HEK293 (cell line): ENCODE measurements around the gene CDC14A.

Source experiments
- CTCF ChIA-PET: fragments of 350-600 bp; formaldehyde crosslinking; extraction: SDS; loops from one replicate; lab custom pipeline; 2021; ENCODE audit warnings: antibody characterized with exemption; lab: Yijun Ruan, JAX
- POLR2A ChIA-PET: fragments of 300-600 bp; formaldehyde crosslinking; extraction: SDS; loops from one replicate; lab custom pipeline; 2020; ENCODE audit warnings: antibody characterized with exemption, inconsistent platforms; lab: Yijun Ruan, JAX
- H3K27ac ChIP-seq: fragments of 200-500 bp; sonication (Bioruptor generic); 2 replicates; pipeline ENCODE4 v1.5.1; 2014; ENCODE audit warnings: low read depth, low read length, control low read depth, inconsistent platforms; ENCODE audit errors: extremely low read depth
- H3K36me3 ChIP-seq, 2 experiments: fragments of 200-500 bp in 1 of 2; sonication (Bioruptor generic) in 1 of 2; 1 replicate in 1 of 2; 2 replicates in 1 of 2; pipeline ENCODE4 v1.5.1; 2014 to 2017; ENCODE audit warnings: inconsistent platforms in 2 of 2, low read length in 2 of 2; ENCODE audit not compliant: control insufficient read depth in 2 of 2, insufficient read depth in 1 of 2
- H3K4me1 ChIP-seq: fragments of 200-500 bp; sonication (Bioruptor generic); 2 replicates; pipeline ENCODE4 v1.5.1; 2014; ENCODE audit warnings: mild to moderate bottlenecking, low read length, inconsistent platforms; ENCODE audit not compliant: control insufficient read depth, insufficient read depth
- H3K4me3 ChIP-seq: 2 replicates; pipeline ENCODE4 v1.5.1; 2011; ENCODE audit warnings: low read depth, mild to moderate bottlenecking, control low read depth, low read length, moderate library complexity
- H3K9me3 ChIP-seq: fragments of 200-500 bp; sonication (Bioruptor generic); 2 replicates; pipeline ENCODE4 v1.5.1; 2014; ENCODE audit warnings: low read depth, low read length, inconsistent platforms; ENCODE audit not compliant: control insufficient read depth, insufficient read depth
- EGR2 ChIP-seq: fragments of 450-650 bp; formaldehyde crosslinking; IDR thresholded peaks from 2 replicates; pipeline ENCODE4 v1.5.1; 2016; ENCODE audit warnings: low read depth, missing biosample characterization, missing genetic modification characterization
- ELK4 ChIP-seq: IDR thresholded peaks from 2 replicates; pipeline ENCODE4 v1.6.1; 2011; ENCODE audit warnings: mild to moderate bottlenecking, low read depth, low read length, borderline replicate concordance
- GLIS2 ChIP-seq: fragments of 450-650 bp; formaldehyde crosslinking; IDR thresholded peaks from 2 replicates; pipeline ENCODE4 v1.5.1; 2016; ENCODE audit warnings: missing biosample characterization, missing genetic modification characterization
- HOXA7 ChIP-seq: sonication (generic); formaldehyde crosslinking; IDR thresholded peaks from 2 replicates; pipeline ENCODE4 v1.8.1; 2022; ENCODE audit warnings: missing genetic modification reagents, borderline replicate concordance
- SCRT2 ChIP-seq: fragments of 450-650 bp; formaldehyde crosslinking; IDR thresholded peaks from 2 replicates; pipeline ENCODE4 v1.5.1; 2016; ENCODE audit warnings: missing biosample characterization, missing genetic modification characterization
- SP2 ChIP-seq: fragments of 450-650 bp; formaldehyde crosslinking; IDR thresholded peaks from 2 replicates; pipeline ENCODE4 v1.5.1; 2016; ENCODE audit warnings: missing biosample characterization, missing genetic modification characterization
- SP3 ChIP-seq: fragments of 450-650 bp; formaldehyde crosslinking; IDR thresholded peaks from 2 replicates; pipeline ENCODE4 v1.5.1; 2016; ENCODE audit warnings: missing biosample characterization, missing genetic modification characterization
- ZEB2 ChIP-seq: fragments of 450-650 bp; formaldehyde crosslinking; IDR thresholded peaks from 2 replicates; pipeline ENCODE4 v1.5.1; 2016; ENCODE audit warnings: missing biosample characterization, missing genetic modification characterization
- ZNF16 ChIP-seq: fragments of 450-650 bp; formaldehyde crosslinking; IDR thresholded peaks from 2 replicates; pipeline ENCODE4 v1.5.1; 2016; ENCODE audit warnings: low read depth, missing biosample characterization, missing genetic modification characterization
- ZNF248 ChIP-seq: fragments of 450-650 bp; formaldehyde crosslinking; IDR thresholded peaks from 2 replicates; pipeline ENCODE4 v1.5.1; 2017; ENCODE audit warnings: missing biosample characterization, missing genetic modification characterization
- ZNF335 ChIP-seq: fragments of 450-650 bp; formaldehyde crosslinking; conservative IDR thresholded peaks from 2 replicates; pipeline ENCODE4 v1.5.1; 2016; ENCODE audit warnings: missing biosample characterization, missing genetic modification characterization
- ZNF341 ChIP-seq: fragments of 450-650 bp; formaldehyde crosslinking; IDR thresholded peaks from 2 replicates; pipeline ENCODE4; 2016; ENCODE audit warnings: low read depth, missing biosample characterization, missing genetic modification characterization
- ZNF350 ChIP-seq: fragments of 450-650 bp; formaldehyde crosslinking; IDR thresholded peaks from 2 replicates; pipeline ENCODE4 v1.5.0; 2017; ENCODE audit warnings: missing biosample characterization, mild to moderate bottlenecking, missing genetic modification characterization
- ZNF366 ChIP-seq: fragments of 450-650 bp; formaldehyde crosslinking; conservative IDR thresholded peaks from 2 replicates; pipeline ENCODE4 v1.5.1; 2016; ENCODE audit warnings: missing biosample characterization, missing genetic modification characterization
- ZNF394 ChIP-seq: fragments of 450-650 bp; formaldehyde crosslinking; IDR thresholded peaks from 2 replicates; pipeline ENCODE4 v1.5.1; 2016; ENCODE audit warnings: missing biosample characterization, missing genetic modification characterization, mild to moderate bottlenecking, moderate library complexity, borderline replicate concordance
- ZNF426 ChIP-seq: fragments of 450-650 bp; formaldehyde crosslinking; IDR thresholded peaks from 2 replicates; pipeline ENCODE4 v1.5.1; 2017; ENCODE audit warnings: missing biosample characterization, missing genetic modification characterization, mild to moderate bottlenecking, inconsistent platforms, moderate library complexity
- ZNF433 ChIP-seq: fragments of 450-650 bp; formaldehyde crosslinking; IDR thresholded peaks from 2 replicates; pipeline ENCODE4 v1.5.1; 2016; ENCODE audit warnings: missing biosample characterization, missing genetic modification characterization, low read depth
- ZNF473 ChIP-seq: fragments of 450-650 bp; formaldehyde crosslinking; IDR thresholded peaks from 2 replicates; pipeline ENCODE4 v1.5.1; 2017; ENCODE audit warnings: missing biosample characterization, missing genetic modification characterization
- ZNF544 ChIP-seq: fragments of 450-650 bp; formaldehyde crosslinking; IDR thresholded peaks from 2 replicates; pipeline ENCODE4 v1.5.0; 2017; ENCODE audit warnings: missing biosample characterization, missing genetic modification characterization
- ZNF561 ChIP-seq: fragments of 450-650 bp; IDR thresholded peaks from 2 replicates; pipeline ENCODE4 v1.5.1; 2018; ENCODE audit warnings: missing biosample characterization, missing genetic modification characterization, borderline replicate concordance
- ZNF623 ChIP-seq: fragments of 450-650 bp; formaldehyde crosslinking; IDR thresholded peaks from 2 replicates; pipeline ENCODE4 v1.5.1; 2016; ENCODE audit warnings: missing biosample characterization, missing genetic modification characterization
- ZNF629 ChIP-seq: fragments of 450-650 bp; formaldehyde crosslinking; IDR thresholded peaks from 2 replicates; pipeline ENCODE4 v1.5.1; 2017; ENCODE audit warnings: missing biosample characterization, missing genetic modification characterization
- ZSCAN4 ChIP-seq: fragments of 450-650 bp; formaldehyde crosslinking; IDR thresholded peaks from 2 replicates; pipeline ENCODE4 v1.5.1; 2017; ENCODE audit warnings: missing biosample characterization, missing genetic modification characterization
- TF ChIP-seq, protein P1 (sequence below): fragments of 450-650 bp; formaldehyde crosslinking; conservative IDR thresholded peaks from 2 replicates; pipeline ENCODE4 v1.5.1; 2016; ENCODE audit warnings: low read depth, missing biosample characterization, missing genetic modification characterization
- TF ChIP-seq, protein P2 (sequence below): fragments of 450-650 bp; formaldehyde crosslinking; IDR thresholded peaks from 2 replicates; pipeline ENCODE4 v1.5.1; 2016; ENCODE audit warnings: missing biosample characterization, missing genetic modification characterization
- TF ChIP-seq, protein P3 (sequence below): fragments of 450-650 bp; formaldehyde crosslinking; IDR thresholded peaks from 2 replicates; pipeline ENCODE4 v1.5.1; 2016; ENCODE audit warnings: missing biosample characterization, missing genetic modification characterization

CDC14A gene

DNA sequence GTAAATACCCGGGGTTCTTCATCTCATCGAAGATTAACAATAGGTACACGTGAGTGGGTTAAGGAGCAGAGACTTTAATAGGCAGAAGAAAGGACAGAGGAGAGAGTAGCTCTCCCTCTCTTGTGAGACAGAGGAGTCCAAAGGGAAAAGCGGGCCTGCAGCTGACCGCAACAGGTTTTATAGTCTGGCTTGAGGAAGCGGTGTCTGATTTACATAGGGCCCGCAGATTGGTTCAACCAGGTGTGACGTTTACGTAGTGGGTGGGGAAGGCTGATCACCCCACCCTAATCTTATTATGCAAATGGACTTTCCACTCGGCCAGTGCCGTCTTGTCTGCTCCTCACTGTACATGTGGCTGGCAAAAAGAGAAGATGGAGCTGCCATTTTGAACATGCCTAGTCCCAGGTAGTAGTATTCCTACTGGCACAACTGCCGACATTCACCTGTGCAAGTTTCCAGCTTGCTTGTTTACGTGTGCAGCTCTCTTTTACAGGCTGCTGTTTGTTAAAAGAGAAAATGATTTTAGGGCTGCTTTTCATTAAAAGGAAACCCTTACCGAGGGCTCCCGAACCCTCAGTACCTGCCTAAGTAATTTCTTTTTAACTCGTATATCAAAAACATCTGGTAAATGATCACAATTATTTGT is 10.6 kb downstream of the CDC14A start:
- Histone ChIP-seq H3K4me1 (peaks cover 5% of the 10 kb centered on the region; the same call in 1 of the 2 replicates), H3K9me3 (no peaks in the 10 kb centered on the region), H3K4me3 (no peak overlapping the region), H3K27ac (no peak overlapping the region), H3K36me3 (no peaks in the 10 kb centered on the region)
- ChIA-PET POLR2A (no interaction called here), CTCF (interaction anchor here (0.7 kb wide), 1 partner anchor 494 kb away, joined by 3 read pairs; no protein-coding TSS in a partner anchor)
- TF ChIP-seq ZNF394 (tag by site-specific recombination) (peak; percentile 40; the same call in 1 of the 2 replicates), ZNF341 (no peak), ZNF335 (0 out of 2 replicates have a peak, but pooled peaks have one; percentile 14), ELK4 (no peak), SP3 (tag by site-specific recombination) (peak; percentile 71), ZNF248 (tag by site-specific recombination) (no peak), ZNF350 (tag by site-specific recombination) (no peak), ZNF544 (tag by site-specific recombination) (no peak), ZNF561 (tag by site-specific recombination) (no peak), ZEB2 (tag by site-specific recombination) (0 out of 2 replicates have a peak, but pooled peaks have one; percentile 19), HOXA7 (CRISPR knock-in tag) (no peak), ZNF16 (tag by site-specific recombination) (no peak), SCRT2 (tag by site-specific recombination) (peak; percentile 96), ZNF473 (no peak), ZNF629 (tag by site-specific recombination) (peak; percentile 42; the same call in 1 of the 2 replicates), GLIS2 (tag by site-specific recombination) (no peak), ZNF426 (no peak), ZNF623 (tag by site-specific recombination) (no peak), ZNF366 (tag by site-specific recombination) (peak; percentile 56), ZSCAN4 (tag by site-specific recombination) (no peak), EGR2 (no peak), SP2 (no peak), ZNF433 (tag by site-specific recombination) (no peak)
- TF ChIP-seq, protein P1, sequence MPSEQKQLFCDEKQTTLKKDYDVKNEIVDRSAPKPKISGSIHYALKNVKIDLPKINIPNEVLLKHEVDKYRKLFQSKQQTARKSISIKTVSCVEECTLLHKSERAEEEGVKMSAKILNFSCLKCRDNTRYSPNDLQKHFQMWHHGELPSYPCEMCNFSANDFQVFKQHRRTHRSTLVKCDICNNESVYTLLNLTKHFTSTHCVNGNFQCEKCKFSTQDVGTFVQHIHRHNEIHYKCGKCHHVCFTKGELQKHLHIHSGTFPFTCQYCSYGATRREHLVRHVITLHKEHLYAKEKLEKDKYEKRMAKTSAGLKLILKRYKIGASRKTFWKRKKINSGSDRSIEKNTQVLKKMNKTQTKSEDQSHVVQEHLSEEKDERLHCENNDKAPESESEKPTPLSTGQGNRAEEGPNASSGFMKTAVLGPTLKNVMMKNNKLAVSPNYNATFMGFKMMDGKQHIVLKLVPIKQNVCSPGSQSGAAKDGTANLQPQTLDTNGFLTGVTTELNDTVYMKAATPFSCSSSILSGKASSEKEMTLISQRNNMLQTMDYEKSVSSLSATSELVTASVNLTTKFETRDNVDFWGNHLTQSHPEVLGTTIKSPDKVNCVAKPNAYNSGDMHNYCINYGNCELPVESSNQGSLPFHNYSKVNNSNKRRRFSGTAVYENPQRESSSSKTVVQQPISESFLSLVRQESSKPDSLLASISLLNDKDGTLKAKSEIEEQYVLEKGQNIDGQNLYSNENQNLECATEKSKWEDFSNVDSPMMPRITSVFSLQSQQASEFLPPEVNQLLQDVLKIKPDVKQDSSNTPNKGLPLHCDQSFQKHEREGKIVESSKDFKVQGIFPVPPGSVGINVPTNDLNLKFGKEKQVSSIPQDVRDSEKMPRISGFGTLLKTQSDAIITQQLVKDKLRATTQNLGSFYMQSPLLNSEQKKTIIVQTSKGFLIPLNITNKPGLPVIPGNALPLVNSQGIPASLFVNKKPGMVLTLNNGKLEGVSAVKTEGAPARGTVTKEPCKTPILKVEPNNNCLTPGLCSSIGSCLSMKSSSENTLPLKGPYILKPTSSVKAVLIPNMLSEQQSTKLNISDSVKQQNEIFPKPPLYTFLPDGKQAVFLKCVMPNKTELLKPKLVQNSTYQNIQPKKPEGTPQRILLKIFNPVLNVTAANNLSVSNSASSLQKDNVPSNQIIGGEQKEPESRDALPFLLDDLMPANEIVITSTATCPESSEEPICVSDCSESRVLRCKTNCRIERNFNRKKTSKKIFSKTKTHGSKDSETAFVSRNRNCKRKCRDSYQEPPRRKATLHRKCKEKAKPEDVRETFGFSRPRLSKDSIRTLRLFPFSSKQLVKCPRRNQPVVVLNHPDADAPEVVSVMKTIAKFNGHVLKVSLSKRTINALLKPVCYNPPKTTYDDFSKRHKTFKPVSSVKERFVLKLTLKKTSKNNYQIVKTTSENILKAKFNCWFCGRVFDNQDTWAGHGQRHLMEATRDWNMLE (tag by site-specific recombination): no peak
- TF ChIP-seq, protein P2, sequence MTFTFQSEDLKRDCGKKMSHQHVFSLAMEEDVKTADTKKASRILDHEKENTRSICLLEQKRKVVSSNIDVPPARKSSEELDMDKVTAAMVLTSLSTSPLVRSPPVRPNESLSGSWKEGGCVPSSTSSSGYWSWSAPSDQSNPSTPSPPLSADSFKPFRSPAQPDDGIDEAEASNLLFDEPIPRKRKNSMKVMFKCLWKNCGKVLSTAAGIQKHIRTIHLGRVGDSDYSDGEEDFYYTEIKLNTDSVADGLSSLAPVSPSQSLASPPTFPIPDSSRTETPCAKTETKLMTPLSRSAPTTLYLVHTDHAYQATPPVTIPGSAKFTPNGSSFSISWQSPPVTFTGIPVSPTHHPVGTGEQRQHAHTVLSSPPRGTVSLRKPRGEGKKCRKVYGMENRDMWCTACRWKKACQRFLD (tag by site-specific recombination): no peak
- TF ChIP-seq, protein P3, sequence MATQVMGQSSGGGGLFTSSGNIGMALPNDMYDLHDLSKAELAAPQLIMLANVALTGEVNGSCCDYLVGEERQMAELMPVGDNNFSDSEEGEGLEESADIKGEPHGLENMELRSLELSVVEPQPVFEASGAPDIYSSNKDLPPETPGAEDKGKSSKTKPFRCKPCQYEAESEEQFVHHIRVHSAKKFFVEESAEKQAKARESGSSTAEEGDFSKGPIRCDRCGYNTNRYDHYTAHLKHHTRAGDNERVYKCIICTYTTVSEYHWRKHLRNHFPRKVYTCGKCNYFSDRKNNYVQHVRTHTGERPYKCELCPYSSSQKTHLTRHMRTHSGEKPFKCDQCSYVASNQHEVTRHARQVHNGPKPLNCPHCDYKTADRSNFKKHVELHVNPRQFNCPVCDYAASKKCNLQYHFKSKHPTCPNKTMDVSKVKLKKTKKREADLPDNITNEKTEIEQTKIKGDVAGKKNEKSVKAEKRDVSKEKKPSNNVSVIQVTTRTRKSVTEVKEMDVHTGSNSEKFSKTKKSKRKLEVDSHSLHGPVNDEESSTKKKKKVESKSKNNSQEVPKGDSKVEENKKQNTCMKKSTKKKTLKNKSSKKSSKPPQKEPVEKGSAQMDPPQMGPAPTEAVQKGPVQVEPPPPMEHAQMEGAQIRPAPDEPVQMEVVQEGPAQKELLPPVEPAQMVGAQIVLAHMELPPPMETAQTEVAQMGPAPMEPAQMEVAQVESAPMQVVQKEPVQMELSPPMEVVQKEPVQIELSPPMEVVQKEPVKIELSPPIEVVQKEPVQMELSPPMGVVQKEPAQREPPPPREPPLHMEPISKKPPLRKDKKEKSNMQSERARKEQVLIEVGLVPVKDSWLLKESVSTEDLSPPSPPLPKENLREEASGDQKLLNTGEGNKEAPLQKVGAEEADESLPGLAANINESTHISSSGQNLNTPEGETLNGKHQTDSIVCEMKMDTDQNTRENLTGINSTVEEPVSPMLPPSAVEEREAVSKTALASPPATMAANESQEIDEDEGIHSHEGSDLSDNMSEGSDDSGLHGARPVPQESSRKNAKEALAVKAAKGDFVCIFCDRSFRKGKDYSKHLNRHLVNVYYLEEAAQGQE (tag by site-specific recombination): no peak
